HG02938 (cell line): ENCODE measurements around the gene BDNF.

Source experiments
- ATAC-seq: cut with Tn5 transposase; IDR thresholded peaks from one replicate; pipeline ENCODE4 v1.9.1; 2021; ENCODE audit warnings: mild to moderate bottlenecking, moderate library complexity; ENCODE audit not compliant: unreplicated experiment

Gene BDNF

DNA sequence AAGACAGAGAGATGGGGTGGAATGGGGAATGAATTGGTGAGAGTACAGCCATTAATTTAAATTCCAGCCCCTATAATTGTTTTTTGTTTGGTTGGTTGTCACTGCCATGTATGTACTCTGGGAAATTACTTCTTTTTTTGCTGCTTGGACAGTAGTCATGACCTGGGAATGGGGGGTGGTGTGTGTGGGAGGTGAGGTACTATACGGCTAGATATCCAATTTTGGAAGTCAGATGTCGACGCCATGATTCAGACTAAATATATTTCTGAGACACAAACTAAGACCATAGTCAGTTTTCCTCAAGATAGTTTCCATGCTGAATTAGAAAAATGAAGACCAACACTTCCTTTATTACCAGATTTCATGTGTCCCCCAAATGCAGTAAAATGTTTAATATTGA lies 7.4 kb upstream of the BDNF start:
- no peak for ATAC-seq

DNA sequence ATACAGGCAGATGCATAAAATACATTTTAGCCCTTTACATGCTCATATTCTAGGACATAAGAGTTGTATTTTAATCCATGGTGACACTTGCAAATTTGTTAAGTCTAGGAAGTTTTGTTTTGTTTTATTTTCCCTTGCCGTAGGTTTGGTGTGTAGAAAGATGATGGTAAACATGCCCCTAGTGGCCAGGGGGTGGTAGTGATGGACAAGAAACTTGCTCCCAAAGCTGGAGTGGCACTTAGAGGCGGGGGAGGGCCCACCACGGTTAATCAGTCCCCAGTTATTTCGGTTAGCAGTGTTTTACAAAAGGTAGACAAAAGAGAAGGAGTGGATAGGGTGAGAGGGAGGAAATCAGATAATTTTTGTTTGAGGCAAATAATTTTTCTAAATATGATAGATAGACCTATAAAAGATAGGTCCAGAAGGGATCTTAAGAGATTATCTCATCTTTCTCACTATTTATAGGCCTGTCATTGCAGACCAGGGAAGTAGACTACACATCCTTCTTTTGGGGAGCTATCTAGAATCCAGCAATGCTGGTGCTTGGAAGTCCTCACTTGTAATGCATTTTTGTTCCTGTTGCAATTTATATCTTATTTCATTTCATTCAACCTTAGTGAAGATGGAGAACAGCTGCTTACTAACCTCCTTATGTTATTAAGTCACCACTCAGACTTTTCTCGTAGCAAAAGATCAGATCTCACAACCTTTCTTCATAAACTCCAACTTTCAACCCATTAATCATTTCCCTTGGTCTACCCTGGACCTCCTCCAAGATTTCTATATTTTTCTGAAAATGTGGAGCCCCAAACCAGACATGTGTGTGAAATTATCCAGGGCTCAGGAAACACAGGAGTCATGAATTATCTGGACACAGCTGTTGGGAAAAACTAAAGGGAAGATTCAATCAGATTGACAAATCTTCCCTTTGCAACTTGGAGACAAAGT lies 5.9 kb upstream of the BDNF start:
- peak; percentile 83 for ATAC-seq

DNA sequence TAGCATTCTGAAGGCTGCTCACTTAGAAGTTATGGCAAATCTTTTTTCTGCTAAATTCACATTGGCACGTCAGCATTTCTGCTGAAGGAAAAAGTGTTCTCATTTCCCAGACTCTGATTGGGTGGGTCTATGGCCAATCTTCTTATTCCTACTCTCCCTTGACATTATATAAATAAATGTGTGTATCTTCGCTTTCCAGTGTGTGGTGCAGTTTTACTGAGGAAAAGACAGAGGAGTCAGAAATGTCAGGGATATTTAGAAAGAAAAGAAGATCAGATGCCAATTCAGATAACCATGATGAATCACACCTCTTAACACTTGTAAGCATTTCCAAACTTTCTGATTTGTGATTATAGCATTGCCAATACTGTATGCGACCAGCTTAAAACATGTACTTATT lies 3.2 kb upstream of the BDNF start:
- no peak for ATAC-seq

DNA sequence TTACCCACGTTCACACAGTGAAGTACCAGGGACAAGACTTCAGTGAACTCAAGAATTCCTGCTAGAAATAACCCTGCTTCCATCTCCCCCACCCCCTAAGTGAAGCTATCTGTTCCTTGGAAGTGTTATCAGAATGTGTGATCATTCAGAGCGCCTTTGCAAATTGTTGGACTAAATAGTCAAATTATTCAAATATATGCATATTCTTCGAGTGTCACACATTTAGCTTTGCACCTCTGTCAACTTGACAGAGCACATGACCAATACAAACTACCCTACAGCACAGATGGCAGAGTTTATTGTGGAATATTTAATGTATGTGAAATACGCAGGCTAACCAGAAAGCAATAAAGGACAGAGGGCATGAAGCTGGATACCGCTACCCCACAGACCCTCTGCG lies 2.6 kb upstream of the BDNF start:
- no peak for ATAC-seq

DNA sequence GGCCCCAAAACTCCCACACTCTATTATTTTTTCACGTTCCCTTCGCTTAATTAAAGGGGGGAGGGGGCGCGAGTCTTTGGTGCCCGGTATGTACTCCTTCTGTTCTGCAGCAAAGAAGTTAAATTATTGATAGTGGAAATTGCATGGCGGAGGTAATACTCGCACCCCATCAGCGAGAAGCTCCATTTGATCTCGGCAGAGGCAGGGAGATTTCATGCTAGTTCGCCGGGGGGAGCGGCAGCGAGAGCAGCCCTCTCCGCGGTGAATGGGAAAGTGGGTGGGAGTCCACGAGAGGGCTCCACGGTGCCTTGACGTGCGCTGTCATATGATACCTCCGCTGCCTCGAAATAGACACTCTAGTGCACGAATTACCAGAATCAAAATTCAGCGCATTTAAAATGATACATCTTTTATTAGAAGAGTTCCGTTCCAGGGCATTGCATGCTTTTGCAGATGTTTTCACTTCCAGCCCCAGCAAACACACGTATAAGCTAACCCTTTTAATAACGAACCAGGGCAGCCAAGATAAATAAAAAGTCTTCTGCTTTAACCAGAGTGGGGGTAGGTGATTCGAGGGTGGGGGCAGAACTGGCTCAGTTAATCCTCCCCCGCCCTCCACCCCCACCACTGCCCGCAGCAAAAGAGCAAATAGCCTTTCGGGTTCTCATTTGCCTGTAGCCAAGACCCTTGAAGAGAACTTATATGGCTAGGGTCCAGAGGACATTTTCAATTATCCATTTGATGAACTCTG lies 1.3 kb upstream of the BDNF start:
- no peak for ATAC-seq

DNA sequence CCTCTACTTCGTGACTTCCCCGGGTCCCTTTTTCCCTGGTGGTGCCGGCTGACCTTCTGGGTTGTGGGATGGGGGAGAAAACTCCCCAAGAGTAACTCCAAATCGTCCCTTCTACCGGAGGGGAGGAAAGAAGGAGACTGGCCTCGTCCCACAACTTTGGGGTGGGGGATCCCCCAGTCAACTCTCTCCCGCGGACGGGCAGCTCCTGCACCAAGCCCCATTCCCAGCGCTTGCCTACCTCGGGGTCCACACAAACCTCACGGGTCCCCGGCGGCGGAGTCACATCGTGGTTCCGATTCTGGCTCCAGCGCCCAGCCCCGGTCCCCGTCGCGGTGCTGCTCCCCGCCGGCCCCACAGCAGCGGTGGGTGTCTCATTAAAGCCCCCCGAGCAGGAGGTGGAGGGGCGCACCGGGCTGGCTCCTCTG lies 317 bp downstream of the BDNF start:
- ATAC-seq: no peak

DNA sequence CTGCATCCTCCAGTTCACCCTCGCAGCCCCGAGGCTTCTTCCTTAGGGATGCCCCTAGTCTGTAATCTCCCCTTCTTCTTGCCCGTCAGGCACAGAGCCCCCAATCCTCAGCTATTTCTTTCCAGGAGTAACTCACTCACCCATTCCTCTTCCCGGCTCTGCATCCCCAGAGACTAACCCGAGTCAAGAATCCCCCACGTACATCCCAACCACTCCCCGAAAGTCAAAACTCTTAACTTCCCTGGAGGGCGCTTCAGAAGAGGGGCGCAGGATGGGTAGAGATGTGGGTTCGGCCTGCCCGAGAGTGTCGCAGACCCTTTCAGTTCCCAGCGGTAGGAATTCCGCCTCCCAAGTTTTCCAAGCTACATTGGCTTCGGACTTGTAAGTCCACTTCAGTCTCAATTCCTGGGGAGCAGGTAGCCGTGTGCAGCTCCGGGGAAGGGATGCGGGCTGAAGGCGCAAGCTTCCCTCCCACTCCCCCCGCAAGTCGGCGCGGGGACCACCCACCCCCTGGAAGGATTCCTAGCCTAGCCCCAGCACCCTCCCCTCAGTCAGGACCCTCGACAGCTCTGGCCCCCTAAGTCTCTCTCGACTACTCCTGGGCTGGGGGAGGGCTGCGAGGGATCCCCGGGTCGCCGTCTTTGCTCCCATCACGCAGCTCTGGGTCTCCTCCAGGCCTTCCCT lies 871 bp downstream of the BDNF start:
- ATAC-seq: no peak

DNA sequence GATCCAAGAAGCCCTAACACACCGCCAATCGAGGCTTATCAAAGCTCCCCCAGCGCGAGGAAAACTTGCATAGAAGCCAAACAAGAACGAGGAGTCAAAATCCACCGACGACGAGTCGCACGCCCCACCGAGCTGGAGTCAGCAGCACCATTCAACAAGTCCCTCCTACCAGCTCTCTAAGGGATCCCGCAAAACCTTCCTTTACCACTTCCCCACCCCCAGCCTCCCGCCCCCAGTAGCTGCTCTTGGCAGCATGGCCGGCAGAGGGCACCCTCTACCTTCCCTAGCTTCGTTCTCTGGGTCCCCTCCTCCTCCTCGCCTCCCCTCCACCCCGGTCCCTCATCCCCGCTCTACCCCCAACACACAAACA lies 1.4 kb downstream of the BDNF start:
- ATAC-seq: peak; percentile 60

DNA sequence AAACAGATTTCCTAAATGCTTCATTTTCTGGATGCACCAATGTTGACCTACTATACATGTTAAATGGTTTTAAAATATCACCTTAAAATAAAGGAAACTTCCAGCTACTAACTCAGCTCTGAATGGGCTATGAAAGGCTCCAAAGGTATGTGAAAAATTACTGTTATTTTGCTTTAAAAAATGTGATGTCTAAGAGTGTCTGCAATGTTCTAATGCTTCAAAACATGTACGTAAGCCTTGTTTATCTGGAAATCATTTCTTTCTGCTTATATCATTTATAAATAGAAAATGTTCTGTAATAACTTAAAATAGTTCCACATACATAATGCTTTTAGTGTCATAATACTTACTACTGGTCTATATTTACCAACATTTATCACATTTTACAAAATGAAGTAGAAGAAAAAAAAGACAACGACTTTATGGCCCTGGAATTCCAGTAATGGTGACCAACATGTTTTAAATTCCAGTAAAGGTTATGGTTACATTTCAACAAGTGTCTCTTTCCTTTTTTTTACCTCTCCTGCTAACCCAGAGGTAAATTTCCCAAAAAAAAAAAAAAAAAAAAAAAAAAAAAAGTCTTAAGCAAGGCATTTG lies 2.5 kb downstream of the BDNF start:
- ATAC-seq: no peak

DNA sequence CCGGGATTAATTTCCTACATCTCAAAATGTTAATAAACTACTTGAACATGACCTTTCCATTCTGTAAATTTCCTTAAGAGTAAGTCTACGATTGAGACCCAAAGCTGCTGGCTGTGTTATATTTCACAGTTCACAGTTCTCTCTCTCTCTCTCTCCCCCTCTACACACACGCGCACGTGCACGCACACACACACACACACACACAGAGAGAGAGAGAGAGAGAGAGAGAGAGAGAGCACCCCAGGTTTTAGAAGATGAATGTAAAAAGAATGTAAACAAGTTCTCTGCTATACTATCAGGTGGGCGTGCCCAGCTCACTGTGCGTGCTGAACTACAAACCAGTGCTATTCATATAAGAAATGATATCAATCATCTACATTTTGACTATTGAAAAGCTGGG lies 3.3 kb downstream of the BDNF start:
- ATAC-seq: no peak

DNA sequence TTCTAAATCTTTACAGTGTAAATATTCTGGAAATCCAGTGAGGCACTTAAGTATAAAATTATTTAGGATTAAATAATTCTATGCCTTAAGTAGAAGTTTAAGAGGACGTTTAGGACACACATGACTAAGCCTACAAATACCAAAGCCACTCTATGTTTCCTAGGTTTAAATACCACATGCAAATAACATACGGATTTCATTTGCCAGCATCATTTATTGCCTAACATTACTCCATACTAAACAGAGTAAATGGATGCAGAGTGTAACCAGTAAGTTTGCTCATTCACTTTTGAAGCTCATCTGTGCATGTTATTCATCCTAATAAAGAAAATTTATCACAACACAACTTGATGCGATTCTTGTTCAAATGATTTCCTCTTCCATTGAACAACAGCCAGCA lies 4.1 kb downstream of the BDNF start:
- no peak for ATAC-seq

DNA sequence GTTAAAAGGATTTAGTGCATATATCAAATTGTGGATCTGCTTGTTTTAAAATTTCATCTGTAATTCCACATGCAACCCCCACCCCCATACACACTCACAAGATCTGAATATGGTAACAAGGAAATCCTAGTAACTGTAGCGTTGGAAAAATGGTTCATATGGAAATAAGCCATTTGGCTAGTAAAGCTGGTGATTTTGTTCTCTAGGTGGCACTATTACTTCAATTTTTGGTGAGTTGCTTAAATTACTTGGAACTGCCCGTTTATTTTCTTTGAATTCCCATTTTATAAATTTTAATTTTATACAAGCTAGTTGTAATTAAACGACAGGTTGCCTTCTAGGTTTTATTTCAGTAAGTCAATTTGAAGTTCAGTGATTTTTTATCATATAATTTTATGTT lies 5.3 kb downstream of the BDNF start:
- no peak for ATAC-seq

DNA sequence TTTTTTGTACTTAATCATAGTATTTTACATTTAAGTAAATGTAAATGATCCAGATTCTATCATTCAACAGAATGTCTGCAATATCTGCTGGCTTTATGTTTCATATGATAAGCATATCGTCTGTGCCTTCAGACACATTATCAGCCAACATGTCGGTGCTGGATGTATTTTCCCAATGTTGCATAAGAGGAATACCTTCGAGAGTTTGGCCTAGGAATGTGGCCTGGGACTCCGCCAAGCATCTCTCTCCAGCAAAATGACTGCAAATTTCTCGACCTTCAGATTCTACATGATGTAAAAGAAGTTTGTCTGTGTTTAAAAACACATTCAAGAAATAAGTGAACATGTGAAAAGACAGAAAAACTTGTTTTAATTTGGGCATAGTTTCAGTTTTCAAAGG lies 6.9 kb downstream of the BDNF start:
- no peak for ATAC-seq

DNA sequence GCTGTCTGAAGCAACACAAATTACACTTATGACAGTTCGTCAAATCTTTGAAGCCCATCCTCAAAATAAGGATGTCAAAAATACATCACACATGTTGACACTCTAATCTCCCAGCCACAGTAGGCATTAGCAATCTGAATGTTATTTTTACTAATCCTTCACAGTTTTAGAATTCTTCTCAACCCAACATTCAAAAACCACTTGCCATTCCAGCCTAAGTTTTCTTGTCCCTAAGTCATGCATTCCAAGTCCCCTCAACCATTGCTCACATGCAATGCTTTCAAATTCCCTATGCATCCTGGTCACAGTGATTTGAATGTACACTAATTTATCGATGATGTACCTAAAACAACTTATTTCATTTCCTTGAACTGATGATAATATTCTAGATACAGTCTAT lies 7.5 kb downstream of the BDNF start:
- no peak for ATAC-seq

DNA sequence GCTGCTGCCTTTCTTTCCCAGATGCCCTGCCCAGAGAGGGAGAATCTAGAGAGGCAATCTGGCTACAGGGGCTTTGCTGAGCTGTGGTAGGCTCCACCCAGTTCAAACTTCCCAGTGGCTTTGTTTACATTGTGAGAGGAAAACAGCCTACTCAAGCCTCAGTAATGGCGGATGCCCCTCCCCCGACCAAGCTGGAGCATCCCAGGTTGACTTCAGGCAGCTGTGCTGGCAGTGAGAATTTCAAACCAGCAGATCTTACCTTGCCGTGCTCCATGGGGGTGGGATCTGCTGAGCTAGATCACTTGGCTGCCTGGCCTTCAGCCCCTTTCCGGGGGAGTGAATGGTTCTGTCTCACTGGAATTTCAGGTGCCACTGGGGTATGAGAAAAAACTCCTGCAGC lies 12.2 kb downstream of the BDNF start:
- ATAC-seq: no peak

DNA sequence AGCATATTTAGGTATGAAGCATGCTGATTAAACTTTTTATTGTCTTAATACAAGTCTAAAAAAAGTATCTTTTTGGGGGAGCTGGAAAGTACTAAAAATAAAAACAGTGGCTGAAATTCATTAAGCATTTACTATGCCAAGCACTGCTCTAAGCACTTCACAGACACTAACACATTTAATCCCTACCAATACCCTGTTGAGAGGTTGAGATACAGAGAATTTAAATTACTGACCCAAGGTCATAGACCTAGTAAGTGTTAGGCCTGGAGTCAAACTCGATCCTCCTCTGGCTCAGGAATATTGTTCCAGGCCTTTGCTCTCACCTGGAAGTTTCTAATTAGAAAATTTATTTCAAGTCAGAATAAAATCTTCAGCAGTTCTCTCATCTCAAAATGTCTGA lies 18.6 kb downstream of the BDNF start:
- no peak for ATAC-seq

DNA sequence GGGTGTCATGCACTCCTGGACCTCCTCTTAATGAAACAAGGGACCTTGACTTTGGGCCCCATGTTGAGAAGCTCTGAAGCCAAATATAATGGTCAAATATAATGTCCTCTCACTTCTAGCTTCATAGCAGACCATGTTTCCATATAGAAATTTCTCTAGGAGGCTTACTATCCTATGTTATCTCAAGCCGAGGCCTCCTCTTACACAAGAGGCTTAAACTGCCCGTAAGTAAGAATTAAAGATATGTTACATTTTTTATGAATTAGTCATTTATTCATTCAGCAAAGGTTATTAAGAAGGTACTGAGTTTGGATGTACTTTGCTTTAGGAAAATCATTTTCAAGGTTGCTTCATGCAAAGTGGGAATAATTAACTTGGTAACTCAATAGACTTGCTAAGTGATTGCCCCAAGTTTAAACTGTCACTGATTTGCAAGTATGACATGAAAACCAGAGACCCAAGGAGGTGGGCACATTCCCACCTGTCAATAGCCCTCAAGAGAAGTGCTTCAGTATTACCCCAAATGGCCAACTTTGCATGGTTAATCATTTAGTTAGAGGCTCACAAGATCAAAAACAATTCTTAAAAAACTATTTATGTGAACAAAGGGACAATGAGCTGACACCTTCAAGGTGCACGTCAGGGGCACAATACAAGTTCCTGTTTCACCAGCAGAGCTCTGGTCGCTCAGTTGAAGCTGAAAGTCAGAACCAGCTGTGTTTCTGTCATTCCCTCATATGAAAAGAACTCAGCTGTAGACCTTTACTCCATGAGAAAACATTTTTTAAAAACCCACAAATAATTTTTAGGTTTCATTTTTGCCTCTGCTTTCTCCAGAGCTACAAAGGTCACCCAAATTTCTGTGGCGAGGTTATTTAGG lies 20.9 kb downstream of the BDNF start:
- ATAC-seq: no peak

DNA sequence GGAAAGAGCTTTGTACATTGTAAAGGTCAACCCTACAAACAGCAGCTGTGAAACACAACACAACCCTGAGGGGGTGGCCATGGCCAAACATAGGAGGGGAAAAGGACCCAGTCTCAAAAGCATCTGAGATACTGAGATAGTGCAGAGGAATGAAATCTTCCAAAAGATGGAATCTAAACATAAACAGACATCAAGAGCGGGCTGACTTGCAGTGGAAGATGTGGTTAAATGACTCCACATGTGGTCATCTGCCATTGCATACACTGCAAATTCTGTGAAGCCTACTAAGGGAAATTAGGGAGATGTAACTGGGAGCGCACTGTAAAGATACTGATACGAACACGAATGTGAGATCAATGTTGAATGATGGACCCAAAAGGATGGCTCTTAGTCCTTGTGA lies 22.0 kb downstream of the BDNF start:
- ATAC-seq: no peak

DNA sequence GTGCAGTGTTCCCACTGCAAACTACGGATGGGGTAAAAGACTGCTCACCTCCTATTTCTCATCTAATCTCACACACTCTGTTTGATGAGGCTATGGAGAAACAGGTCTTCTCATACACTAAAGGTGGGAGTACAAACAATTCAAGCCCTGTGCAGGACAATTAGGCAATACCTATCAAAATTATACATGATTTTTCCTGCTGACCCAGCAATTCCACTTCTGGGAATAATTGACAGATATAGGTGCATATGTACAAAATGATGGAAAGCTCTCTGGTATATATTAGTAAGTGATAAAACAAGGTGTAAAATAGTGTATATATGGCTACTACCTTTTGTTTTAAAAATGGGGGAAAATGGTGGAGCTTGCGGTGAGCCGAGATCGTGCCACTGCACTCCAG lies 23.1 kb downstream of the BDNF start:
- no peak for ATAC-seq

DNA sequence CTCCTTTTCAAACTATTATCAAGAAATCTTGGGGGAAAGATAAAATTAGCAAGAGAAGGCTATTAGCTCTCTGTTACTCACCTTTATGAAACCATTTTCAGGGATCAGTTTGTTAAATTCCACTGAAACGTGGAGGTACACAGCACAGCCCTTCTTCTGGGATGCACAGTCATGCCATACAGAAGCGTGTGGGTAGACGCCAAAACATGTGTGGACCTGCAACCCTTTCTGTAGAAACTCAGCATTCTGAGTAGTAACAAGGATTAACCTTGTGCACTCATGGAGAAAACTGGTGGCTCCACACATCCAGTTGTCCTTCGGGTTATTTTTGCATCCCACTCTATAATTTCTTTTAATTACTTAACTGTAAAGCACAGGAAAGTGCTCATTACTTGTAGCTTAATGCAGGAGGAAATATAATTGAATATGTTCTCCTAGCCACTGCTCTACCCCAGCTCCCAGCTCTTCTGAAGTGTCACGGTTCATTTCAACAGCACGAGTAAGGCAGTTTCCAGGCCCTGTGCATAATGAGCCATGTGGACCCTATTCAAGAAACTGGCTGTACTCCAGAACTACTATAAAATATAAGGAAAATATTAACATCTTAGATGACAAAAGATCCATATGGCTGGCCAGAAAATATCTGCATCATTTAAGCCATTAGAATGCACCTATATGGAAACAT lies 26.1 kb downstream of the BDNF start:
- no peak for ATAC-seq
